HG02943 (cell line): ENCODE data around the gene OR2C3.
"Not testable (repeated sequence)": the region's sequence is repeated elsewhere in the genome, so short reads cannot be mapped to it uniquely, and the experiment has no call there.

ENCODE experiments used
- ATAC-seq: cut with Tn5 transposase; IDR thresholded peaks from one replicate; pipeline ENCODE4 v1.9.1; 2021; ENCODE audit warnings: mild to moderate bottlenecking, low read depth, moderate library complexity; ENCODE audit not compliant: unreplicated experiment

OR2C3 gene

DNA sequence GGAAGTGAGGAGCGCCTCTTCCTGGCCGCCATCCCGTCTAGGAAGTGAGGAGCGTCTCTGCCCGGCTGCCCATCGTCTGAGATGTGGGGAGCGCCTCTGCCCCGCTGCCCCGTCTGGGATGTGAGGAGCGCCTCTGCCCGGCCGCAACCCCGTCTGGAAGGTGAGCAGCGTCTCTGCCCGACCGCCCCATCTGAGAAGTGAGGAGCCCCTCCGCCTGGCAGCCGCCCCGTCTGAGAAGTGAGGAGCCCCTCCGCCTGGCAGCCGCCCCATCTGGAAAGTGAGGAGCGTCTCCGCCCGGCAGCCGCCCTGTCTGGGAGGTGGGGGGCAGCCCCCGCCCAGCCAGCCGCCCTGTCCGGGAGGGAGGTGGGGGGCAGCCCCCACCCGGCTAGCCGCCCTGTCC lies 14.4 kb downstream of the OR2C3 start:
- not testable (repeated sequence) for ATAC-seq

DNA sequence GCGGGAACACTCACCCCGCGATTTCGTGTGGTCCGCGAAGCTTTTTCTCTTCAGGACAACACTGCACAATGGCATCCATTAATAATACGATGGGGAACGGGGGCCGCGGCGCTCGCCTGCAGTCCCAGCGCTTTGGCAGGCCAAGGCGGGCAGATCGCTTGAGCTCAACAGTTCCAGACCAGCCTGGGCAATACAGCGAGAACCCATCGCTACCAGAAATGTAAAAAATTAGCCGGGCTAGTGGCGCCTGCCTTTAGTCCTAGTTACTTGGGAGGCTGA lies 17.7 kb downstream of the OR2C3 start:
- no peak for ATAC-seq

DNA sequence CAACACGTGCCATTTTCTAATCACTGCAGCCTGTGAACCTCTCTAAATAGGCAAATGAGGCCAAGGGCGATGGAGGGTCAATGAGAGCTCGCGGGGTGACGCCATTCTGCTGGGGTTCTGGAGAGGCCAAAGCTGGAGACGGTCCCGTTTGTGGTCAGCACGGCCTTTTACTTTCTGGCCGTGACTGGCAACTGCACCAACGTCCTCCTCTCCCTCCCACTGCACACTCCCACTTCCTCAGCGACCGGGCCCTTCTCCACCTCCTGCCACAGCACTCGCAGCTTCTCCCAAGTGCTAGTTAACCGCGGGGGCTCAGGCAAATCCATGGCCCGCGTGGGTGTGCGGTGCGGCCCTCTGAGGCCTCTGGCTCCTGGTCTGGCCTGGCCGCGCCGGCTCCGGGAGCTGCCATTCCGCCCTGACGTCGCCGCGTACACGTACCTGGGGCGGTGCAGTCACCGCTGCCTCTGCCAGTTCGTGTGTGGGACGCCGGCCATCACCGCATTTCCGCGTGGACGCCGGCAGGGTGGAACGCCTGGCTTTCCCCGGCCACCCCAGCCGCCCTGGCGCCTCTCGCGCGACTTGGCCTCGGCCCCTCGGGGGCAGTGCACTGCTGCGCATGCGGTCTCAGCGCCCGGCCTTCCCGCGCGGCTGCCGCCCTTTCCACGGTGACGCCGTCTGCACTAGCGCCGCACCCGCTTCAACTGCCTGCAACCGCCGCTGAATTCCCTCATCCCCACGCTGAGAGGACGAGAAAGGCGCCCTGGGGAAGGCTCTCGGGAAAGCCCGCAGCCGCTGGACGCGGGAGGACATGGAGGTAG lies 18.2 kb downstream of the OR2C3 start:
- ATAC-seq, result no peak

DNA sequence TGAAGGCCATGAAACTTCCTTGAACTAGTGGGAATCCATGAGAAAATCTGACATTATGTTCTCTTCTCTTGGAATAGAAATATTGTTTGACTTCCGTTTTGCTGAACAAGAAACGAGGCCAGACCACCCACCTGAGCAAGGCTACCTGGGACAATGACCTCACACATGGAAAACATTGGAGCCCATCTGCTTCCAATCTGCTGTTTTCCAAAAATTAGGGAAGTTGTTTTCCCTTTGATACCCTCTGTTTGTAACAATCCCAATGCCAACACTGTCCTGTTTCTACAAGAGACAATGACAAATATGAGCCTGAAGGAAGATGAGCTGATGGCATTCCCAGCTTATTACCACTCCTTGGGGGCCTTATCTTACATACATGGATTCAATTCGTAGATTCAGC lies 29.4 kb downstream of the OR2C3 start:
- no peak for ATAC-seq

GRCh38 chr1:247500865-247501264 lies 35.4 kb downstream of the OR2C3 start:
- no peak for ATAC-seq

- ATAC-seq, result no peak
These were observed 39.5 kb downstream of the OR2C3 start for GRCh38 chr1:247496581-247497285.

- peak; percentile 75 for ATAC-seq
These were observed 41.5 kb downstream of the OR2C3 start for GRCh38 chr1:247494767-247495166.

DNA sequence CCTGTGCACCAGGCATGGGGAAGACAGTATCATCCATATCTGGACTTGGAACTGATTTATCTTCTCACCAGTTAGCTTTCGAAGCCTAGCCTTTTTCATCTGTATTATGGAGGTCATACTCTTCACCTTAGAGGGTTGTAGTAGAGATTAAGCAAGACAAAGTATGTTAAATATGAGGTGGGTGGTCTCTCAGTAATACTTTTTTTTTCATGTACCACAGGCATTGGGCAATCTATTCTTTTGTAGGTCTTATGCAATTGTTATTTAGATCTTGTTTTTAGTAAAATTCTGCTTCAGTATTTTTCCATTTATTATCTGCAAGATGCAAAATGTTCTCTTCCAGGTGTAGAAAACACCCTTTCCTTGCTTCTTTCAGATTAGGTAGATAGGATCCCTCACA lies 43.1 kb downstream of the OR2C3 start:
- no peak for ATAC-seq

DNA sequence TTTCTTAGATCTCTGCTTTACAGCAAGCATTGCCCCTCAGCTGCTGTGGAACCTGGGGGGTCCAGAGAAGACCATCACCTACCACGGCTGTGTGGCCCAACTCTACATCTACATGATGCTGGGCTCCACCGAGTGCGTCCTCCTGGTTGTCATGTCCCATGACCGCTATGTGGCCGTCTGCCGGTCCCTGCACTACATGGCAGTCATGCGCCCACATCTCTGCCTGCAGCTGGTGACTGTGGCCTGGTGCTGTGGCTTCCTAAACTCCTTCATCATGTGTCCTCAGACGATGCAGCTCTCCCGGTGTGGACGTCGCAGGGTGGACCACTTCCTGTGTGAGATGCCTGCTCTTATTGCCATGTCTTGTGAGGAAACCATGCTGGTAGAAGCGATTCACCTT lies 44.9 kb downstream of the OR2C3 start:
- no peak for ATAC-seq

- ATAC-seq, result no peak
These were observed 49.2 kb downstream of the OR2C3 start for GRCh38 chr1:247487057-247487456.

DNA sequence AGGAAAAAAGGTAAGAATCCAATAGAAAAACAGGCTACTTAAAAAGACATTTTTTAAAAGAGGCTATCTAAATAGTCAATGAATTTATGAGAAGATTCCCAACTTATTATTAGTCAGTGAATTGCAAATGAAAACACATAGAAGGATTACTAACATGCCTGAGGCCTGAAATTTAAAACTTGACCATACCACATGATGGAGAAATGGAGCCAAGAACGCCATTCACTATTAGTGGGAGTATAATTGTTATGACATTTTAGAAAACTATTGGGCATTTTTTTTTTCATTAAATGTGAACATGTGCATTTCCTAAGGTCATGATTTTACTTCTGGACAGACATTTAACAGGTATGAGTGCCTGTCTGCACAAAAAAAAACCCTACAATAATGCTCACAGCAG lies 53.5 kb downstream of the OR2C3 start:
- ATAC-seq, result no peak

- not testable (repeated sequence) for ATAC-seq
These were observed 59.7 kb downstream of the OR2C3 start for GRCh38 chr1:247476328-247477058.

DNA sequence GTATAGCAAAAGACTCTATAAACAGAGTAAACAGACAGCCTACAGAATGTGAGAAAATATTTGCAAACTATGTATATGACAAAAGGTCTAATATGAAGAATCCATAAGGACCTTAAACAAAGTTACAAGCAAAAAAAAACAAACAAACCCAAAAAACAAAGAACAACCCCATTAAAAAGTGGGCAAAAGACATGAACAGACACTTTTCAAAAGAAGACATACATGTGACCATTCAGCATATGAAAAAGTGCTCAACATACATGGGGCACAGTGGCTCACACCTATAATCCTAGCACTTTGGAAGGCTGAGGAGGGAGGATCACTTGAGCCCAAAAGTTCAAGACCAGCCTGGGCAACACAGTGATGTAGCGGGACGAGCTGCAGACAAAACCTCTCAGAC lies 60.4 kb downstream of the OR2C3 start:
- no peak for ATAC-seq
